ENCODE data around the gene PTPN13. TPM values are rescaled to one million over a fixed set of nuclear protein-coding genes. Genes with fewer than 3 reads are reported as not detected.

The PTPN13 gene
- total RNA-seq, result 0.88 and 1.1 TPM in 2 replicates

- intact Hi-C loops (cut with micrococcal nuclease), result loop anchor here (1.0 to 5.0 kb wide), 3 partner anchors 50 to 303 kb away; no protein-coding TSS in a partner anchor
These were observed at the start of gene PTPN13 for GRCh38 chr4:86593688-86594558. PTPN13 (plus strand) TSS chr4:86594315; CDS start chr4:86635257, 40,942 bp downstream.

GRCh38 chr4:86547140-86547539 lies 47.0 kb upstream of the PTPN13 start:
- intact Hi-C loops (cut with micrococcal nuclease), result no loop called here

- intact Hi-C loops (cut with micrococcal nuclease), result no loop called here
These were observed 44.8 kb upstream of the PTPN13 start for GRCh38 chr4:86549163-86549788.

- intact Hi-C loops (cut with micrococcal nuclease), result no loop called here
These were observed 42.7 kb upstream of the PTPN13 start for GRCh38 chr4:86551387-86551786.

GRCh38 chr4:86554646-86555045 lies 39.5 kb upstream of the PTPN13 start:
- intact Hi-C loops (cut with micrococcal nuclease), result no loop called here

GRCh38 chr4:86556791-86557415 lies 37.2 kb upstream of the PTPN13 start:
- intact Hi-C loops (cut with micrococcal nuclease), result no loop called here

GRCh38 chr4:86557526-86557925 lies 36.6 kb upstream of the PTPN13 start:
- intact Hi-C loops (cut with micrococcal nuclease), result no loop called here

GRCh38 chr4:86558258-86558657 lies 35.9 kb upstream of the PTPN13 start:
- intact Hi-C loops (cut with micrococcal nuclease), result no loop called here

GRCh38 chr4:86558797-86559196 lies 35.3 kb upstream of the PTPN13 start:
- intact Hi-C loops (cut with micrococcal nuclease), result no loop called here

GRCh38 chr4:86560447-86560846 lies 33.7 kb upstream of the PTPN13 start:
- intact Hi-C loops (cut with micrococcal nuclease), result no loop called here

GRCh38 chr4:86561256-86561655 lies 32.9 kb upstream of the PTPN13 start:
- intact Hi-C loops (cut with micrococcal nuclease), result no loop called here

GRCh38 chr4:86563416-86563815 lies 30.7 kb upstream of the PTPN13 start:
- intact Hi-C loops (cut with micrococcal nuclease), result no loop called here

- intact Hi-C loops (cut with micrococcal nuclease), result no loop called here
These were observed 29.3 kb upstream of the PTPN13 start for GRCh38 chr4:86564795-86565194.

- intact Hi-C loops (cut with micrococcal nuclease), result no loop called here
These were observed 28.5 kb upstream of the PTPN13 start for GRCh38 chr4:86565651-86566050.

GRCh38 chr4:86569103-86569870 lies 24.8 kb upstream of the PTPN13 start:
- intact Hi-C loops (cut with micrococcal nuclease), result no loop called here

GRCh38 chr4:86579941-86580340 lies 14.2 kb upstream of the PTPN13 start:
- intact Hi-C loops (cut with micrococcal nuclease), result no loop called here

- intact Hi-C loops (cut with micrococcal nuclease), result no loop called here
These were observed 11.7 kb upstream of the PTPN13 start for GRCh38 chr4:86582410-86582809.

GRCh38 chr4:86586160-86586572 lies 7.9 kb upstream of the PTPN13 start:
- intact Hi-C loops (cut with micrococcal nuclease), result no loop called here

GRCh38 chr4:86586626-86587380 lies 7.3 kb upstream of the PTPN13 start:
- intact Hi-C loops (cut with micrococcal nuclease), result no loop called here

GRCh38 chr4:86587381-86588140 lies 6.6 kb upstream of the PTPN13 start:
- intact Hi-C loops (cut with micrococcal nuclease), result no loop called here
